Fibroblast of the aortic adventitia (primary cell): ENCODE data around the gene LRSAM1. TPM values are rescaled to one million over a fixed set of nuclear protein-coding genes. Genes with fewer than 3 reads are reported as not detected.

Experiments
- DNase-seq: peaks from one replicate; pipeline ENCODE4 v3.0.0-alpha.2; 2010; ENCODE audit warnings: low read depth
- H3K4me3 ChIP-seq: 2 replicates; pipeline ENCODE4 v1.5.1; 2011; ENCODE audit warnings: low read depth, mild to moderate bottlenecking, control low read depth, low read length, moderate library complexity
- CTCF ChIP-seq: IDR thresholded peaks from 2 replicates; pipeline ENCODE4 v1.5.1; 2011; ENCODE audit warnings: mild to moderate bottlenecking, low read length, control low read depth, inconsistent platforms; ENCODE audit not compliant: insufficient read depth
- total RNA-seq: library from RNA; depleted of rRNA; stranded (reverse); fragments of >200 nt; gene quantifications from 2 replicates; pipeline ENCODE4 v1.2.3, GENCODE V29; 2012; ENCODE audit warnings: low replicate concordance

The LRSAM1 gene
- total RNA-seq, 1 donor = 15.3 TPM

- no peak for DNase-seq
- H3K4me3 ChIP-seq = no peak overlapping the region
- TF ChIP-seq CTCF = no peak
Measured at GRCh38 chr9:127406799-127407491, 44.4 kb upstream of the LRSAM1 start.

GRCh38 chr9:127407492-127407843 is 43.8 kb upstream of the LRSAM1 start:
- no peak overlapping the region for H3K4me3 ChIP-seq
- TF ChIP-seq CTCF = no peak
- no peak for DNase-seq

- no peak for DNase-seq
- TF ChIP-seq CTCF = no peak
- no peak overlapping the region for H3K4me3 ChIP-seq
Measured at GRCh38 chr9:127411122-127411521, 40.2 kb upstream of the LRSAM1 start.

- no peak overlapping the region for H3K4me3 ChIP-seq
- no peak for DNase-seq
- TF ChIP-seq CTCF = no peak
Measured at GRCh38 chr9:127415141-127415540, 36.2 kb upstream of the LRSAM1 start.

GRCh38 chr9:127415657-127416056 is 35.7 kb upstream of the LRSAM1 start:
- TF ChIP-seq CTCF = no peak
- H3K4me3 ChIP-seq = no peak overlapping the region

GRCh38 chr9:127417131-127418036 is 33.9 kb upstream of the LRSAM1 start:
- H3K4me3 ChIP-seq = no peak overlapping the region
- TF ChIP-seq CTCF = no peak
- peak; percentile 29 for DNase-seq

More at GRCh38 chr9:127415657-127416056, 35.7 kb upstream of the LRSAM1 start:
- no peak for DNase-seq
